Measurements from ENCODE around the gene NANOS1.

NANOS1 gene

DNA sequence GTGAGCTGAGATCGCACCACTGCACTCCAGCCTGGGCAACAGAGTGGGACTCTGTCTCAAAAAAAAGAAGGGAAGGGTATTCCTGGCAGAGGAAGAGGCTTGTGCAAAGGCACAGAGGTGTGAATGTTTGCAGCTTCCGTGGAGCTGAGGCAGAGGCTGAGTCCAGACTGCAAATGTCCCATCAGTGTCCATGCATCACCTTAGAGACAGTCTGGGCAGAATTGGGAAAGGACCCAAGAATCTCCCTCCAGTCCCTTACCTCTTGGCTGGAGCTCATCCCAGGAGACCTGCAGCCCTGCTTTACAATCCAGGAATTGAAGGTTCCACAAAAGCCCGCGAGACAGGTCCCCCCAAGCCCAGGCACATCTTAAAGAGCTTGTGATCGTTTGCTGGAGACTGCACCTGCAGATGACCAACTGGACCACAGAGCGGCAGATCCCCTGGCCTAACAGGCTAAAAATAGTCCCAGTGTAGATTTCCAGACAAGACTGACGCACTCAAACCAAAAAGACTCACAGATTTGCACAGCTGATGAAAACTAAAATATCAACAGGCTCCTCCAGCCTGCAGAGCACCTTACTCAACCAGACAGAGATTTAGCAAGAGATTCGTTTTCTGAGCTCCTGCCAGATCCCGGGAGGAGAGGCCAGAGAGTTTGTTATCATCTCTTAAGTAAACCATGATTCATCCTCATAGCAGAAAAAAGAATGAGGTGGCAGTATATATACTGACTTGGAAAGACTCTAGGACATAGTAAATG lies 22.9 kb upstream of the NANOS1 start:
- no peak overlapping the region for H3K4me3 ChIP-seq (replicated peaks; ENCODE audit: low read depth, low read length)
- peak; percentile 79 for DNase-seq (ENCODE audit: extremely low read depth, low read depth)
- TF ChIP-seq, protein P1, sequence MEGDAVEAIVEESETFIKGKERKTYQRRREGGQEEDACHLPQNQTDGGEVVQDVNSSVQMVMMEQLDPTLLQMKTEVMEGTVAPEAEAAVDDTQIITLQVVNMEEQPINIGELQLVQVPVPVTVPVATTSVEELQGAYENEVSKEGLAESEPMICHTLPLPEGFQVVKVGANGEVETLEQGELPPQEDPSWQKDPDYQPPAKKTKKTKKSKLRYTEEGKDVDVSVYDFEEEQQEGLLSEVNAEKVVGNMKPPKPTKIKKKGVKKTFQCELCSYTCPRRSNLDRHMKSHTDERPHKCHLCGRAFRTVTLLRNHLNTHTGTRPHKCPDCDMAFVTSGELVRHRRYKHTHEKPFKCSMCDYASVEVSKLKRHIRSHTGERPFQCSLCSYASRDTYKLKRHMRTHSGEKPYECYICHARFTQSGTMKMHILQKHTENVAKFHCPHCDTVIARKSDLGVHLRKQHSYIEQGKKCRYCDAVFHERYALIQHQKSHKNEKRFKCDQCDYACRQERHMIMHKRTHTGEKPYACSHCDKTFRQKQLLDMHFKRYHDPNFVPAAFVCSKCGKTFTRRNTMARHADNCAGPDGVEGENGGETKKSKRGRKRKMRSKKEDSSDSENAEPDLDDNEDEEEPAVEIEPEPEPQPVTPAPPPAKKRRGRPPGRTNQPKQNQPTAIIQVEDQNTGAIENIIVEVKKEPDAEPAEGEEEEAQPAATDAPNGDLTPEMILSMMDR (IDR thresholded peaks at IDR 0.05; ENCODE audit: low read depth, low read length, missing control alignments), result no peak

DNA sequence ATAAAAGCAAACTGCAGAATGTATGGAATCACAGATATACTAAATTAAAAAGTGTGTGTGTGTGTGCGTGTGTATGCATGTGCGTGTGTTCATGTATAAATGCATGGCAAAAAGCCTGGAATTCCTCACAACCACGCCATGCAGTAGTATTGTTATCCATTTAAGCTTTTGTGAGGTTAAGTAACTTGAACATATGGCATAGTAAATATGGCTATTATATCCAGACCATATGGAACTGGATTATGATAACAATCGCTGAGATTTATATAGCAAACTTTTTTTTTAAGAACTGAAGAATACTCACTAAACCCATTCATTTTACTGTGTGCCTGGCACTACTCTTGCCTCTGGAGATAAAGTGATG lies 22.3 kb upstream of the NANOS1 start:
- H3K4me3 ChIP-seq (replicated peaks; ENCODE audit: low read depth, low read length), result no peak overlapping the region
- no peak for DNase-seq (ENCODE audit: extremely low read depth, low read depth)
- TF ChIP-seq, protein P1 (IDR thresholded peaks at IDR 0.05; ENCODE audit: low read depth, low read length, missing control alignments), result no peak

DNA sequence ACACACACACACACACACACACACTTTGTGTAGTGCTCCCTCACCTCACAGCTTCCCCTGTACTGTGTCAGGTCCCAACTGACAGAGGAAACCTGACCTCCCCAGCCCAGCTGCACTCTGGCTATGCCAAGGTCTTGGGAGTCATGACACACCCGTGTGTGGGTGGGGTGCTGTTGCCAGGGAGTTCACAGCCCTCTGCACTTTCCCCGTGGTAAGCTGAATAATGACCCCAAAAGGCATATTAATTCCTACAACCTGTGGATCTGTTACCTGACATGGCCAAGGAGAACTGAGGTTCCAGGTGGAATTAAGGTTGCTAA lies 8.9 kb upstream of the NANOS1 start:
- TF ChIP-seq, protein P1 (IDR thresholded peaks at IDR 0.05; ENCODE audit: low read depth, low read length, missing control alignments), result no peak
- H3K4me3 ChIP-seq (replicated peaks; ENCODE audit: low read depth, low read length), result no peak overlapping the region
- DNase-seq (ENCODE audit: extremely low read depth, low read depth), result no peak

DNA sequence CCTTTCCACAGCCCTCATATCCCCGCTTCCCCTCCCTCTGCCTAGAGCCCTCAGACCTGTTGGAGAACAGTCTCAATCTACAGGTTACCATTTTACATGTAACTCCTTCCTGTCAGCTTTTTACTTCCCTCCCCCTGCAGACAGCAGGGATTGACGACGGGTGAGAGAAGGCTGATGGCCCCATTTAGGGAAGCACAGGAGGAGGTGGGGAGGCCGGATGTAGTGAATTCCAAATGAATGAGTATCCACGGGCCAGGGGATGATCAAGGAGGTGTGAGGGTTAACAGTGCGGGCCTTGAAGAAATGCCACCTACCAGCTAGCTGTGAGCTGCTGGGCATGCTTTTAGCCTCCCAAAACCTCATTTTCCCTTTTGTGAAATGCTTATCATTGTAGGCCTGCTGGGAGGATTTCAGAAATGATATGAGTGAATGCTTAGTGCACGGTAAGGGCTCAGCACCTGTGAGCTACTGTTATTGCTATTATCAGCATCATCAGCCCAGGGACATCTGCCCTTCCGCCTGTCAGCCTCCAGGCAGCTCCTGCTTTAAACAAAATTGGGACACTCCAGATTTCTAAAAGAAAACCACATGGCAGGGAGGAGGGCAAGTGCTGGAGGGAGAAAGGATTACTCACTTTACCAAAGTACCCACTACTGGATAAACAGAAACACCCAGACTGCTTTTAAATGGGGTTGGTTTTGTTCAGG lies 6.5 kb upstream of the NANOS1 start:
- TF ChIP-seq, protein P1 (IDR thresholded peaks at IDR 0.05; ENCODE audit: low read depth, low read length, missing control alignments), result no peak
- 0 out of 2 replicates have a peak overlapping the region, but pooled peaks have one; percentile 1 for H3K4me3 ChIP-seq (replicated peaks; ENCODE audit: low read depth, low read length)
- peak; percentile 81 for DNase-seq (ENCODE audit: extremely low read depth, low read depth)

DNA sequence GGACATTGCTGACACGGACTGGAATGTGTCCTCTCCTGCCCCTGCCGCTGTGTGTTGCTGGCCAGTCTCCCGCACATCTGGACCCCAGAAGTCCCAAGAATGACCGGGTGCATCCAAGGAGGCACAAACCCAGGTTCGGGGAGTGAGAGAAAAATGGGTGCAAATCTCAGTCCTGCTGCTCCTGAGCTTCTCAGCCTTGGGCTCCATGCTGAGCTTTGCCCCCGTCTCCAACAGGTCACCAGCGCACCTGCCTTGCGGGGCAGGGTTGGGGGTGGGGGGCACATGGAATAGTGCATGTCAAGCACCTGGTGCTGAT lies 6.0 kb upstream of the NANOS1 start:
- DNase-seq (ENCODE audit: extremely low read depth, low read depth), result no peak
- H3K4me3 ChIP-seq (replicated peaks; ENCODE audit: low read depth, low read length), result 0 out of 2 replicates have a peak overlapping the region, but pooled peaks have one; percentile 5
- TF ChIP-seq, protein P1 (IDR thresholded peaks at IDR 0.05; ENCODE audit: low read depth, low read length, missing control alignments), result no peak

DNA sequence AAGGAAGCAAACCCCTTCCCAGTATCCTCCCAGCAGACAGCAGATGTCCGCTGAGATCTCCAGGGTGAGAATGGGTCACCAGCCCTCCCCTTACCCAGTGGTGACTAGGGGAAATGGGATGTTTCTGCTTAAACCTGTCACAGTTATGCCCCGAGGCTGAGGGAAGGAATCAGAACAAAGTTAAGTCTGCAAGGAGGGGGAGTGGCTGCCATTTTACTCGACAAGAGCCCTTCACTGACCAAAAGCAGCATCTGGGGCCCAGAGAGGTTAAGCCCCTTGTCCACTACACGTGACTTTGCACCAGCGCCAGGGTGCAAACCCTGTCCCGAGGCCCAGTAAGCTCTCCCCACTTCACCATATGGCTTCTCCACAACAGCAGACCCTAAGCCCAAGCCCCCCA lies 4.6 kb upstream of the NANOS1 start:
- TF ChIP-seq, protein P1 (IDR thresholded peaks at IDR 0.05; ENCODE audit: low read depth, low read length, missing control alignments), result no peak
- H3K4me3 ChIP-seq (replicated peaks; ENCODE audit: low read depth, low read length), result no peak overlapping the region
- no peak for DNase-seq (ENCODE audit: extremely low read depth, low read depth)

All from HFF-Myc (cell line).